OCI-LY3 (cell line): ENCODE results near the gene VAV1.

ENCODE experiments used
- EZH2phosphoT487 ChIP-seq: fragments of 200-600 bp; shearing (Covaris generic); IDR thresholded peaks from 2 replicates; pipeline ENCODE4 v1.6.1; 2018; ENCODE audit warnings: antibody characterized with exemption, mixed run types, low read depth
- TF ChIP-seq, protein P1 (sequence below): fragments of 200-600, 300-600 bp; sonication (generic); IDR thresholded peaks from 2 replicates; pipeline ENCODE4 v1.5.1; 2014; ENCODE audit warnings: antibody characterized with exemption, low read length, low read depth

DNA sequence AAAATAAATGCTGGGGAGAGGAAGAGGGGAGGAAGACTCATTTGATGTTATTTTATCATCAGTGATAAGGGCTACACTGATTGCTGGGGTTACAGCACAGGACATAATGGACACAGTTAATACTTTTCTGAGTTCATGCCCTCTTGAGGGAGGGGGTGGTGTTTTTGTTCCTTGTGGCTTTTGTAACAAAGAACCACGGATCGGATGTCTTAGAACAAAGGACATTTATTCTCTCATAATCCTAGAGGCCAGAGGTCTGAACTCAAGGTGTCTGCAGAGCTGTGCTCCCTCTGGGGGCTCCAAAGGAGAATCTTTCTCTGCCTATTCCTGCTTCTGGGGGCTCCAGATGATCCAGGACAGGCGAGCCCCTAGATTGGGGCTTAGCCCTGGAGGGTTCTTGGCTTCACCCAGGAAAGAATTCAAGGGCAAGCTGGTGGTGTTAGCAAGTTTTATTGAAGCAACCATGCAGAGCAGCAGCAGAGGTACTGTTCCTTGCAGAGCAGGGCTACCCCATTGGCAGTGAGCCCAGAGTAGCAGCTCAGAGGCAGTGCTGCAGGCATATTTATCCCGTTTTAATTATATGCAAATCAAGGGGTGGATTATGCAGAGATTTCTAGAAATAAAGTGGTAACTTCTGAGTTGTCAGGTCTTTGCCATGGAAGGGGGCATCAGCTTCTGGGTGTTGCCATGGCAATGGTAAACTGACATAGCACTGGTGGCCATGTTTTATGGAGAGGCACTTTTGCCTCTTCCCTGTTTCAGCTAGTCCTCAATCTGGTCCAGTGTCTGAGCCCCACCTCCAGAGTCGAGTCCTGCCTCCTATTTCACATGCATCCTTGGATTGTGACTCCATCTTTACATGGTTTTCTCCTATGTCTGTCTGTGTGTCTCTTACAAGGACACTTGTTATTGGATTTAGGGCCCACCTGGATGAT is 18.0 kb downstream of the VAV1 start:
- TF ChIP-seq, protein P1, sequence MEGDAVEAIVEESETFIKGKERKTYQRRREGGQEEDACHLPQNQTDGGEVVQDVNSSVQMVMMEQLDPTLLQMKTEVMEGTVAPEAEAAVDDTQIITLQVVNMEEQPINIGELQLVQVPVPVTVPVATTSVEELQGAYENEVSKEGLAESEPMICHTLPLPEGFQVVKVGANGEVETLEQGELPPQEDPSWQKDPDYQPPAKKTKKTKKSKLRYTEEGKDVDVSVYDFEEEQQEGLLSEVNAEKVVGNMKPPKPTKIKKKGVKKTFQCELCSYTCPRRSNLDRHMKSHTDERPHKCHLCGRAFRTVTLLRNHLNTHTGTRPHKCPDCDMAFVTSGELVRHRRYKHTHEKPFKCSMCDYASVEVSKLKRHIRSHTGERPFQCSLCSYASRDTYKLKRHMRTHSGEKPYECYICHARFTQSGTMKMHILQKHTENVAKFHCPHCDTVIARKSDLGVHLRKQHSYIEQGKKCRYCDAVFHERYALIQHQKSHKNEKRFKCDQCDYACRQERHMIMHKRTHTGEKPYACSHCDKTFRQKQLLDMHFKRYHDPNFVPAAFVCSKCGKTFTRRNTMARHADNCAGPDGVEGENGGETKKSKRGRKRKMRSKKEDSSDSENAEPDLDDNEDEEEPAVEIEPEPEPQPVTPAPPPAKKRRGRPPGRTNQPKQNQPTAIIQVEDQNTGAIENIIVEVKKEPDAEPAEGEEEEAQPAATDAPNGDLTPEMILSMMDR: no peak
- TF ChIP-seq EZH2phosphoT487: no peak
